Measurements from ENCODE around the gene FOXN3. TPM values are rescaled to one million over a fixed set of nuclear protein-coding genes. Genes with fewer than 3 reads are reported as not detected.

FOXN3 gene
- total RNA-seq, 2 donors from 2014 or later: 61.2 to 84.1 TPM

- H3K4me3 Mint-ChIP-seq: no peak overlapping the region
- H3K36me3 ChIP-seq (ENCODE audit: control insufficient read depth, insufficient read depth, low read length): no peaks in the 10 kb centered on the region
- TF ChIP-seq CTCF (conservative IDR thresholded peaks at IDR 0.05): peak; percentile 20
- H3K9ac ChIP-seq (ENCODE audit: extremely low read depth, low read length, poor library complexity, severe bottlenecking): no peak overlapping the region
- no peaks in the 10 kb centered on the region for H3K4me1 ChIP-seq (ENCODE audit: control insufficient read depth, insufficient read depth, low read length)
- no peaks in the 10 kb centered on the region for H3K27me3 ChIP-seq (ENCODE audit: control insufficient read depth, insufficient read depth, low read length, poor library complexity, severe bottlenecking)
- H3K36me3 Mint-ChIP-seq (ENCODE audit: low read depth): peaks cover 8% of the 10 kb centered on the region
- H3K27me3 Mint-ChIP-seq (ENCODE audit: insufficient read depth): no peaks in the 10 kb centered on the region
- H3K9me3 ChIP-seq (ENCODE audit: control insufficient read depth, low read length): no peaks in the 10 kb centered on the region
- H3K4me3 ChIP-seq (ENCODE audit: low read length): no peak overlapping the region
- H3K27ac Mint-ChIP-seq: no peak overlapping the region
- no peak overlapping the region for H3K27ac ChIP-seq (ENCODE audit: low read depth, low read length)
- H3K4me1 Mint-ChIP-seq: peaks cover 13% of the 10 kb centered on the region
- WGBS, 2 experiments (ENCODE audit: insufficient coverage in 1 of 2, insufficient read length in 1 of 2): 93 to 95% methylated on average over 2 to 8 of the region's 8 CpGs
- no peaks in the 10 kb centered on the region for H3K9me3 Mint-ChIP-seq
- DNase-seq: no peak
Observed at GRCh38 chr14:89241934-89242651, 174.9 kb downstream of the FOXN3 start.

GRCh38 chr14:89241257-89241656 lies 175.8 kb downstream of the FOXN3 start:
- Mint-ChIP-seq H3K27me3 (ENCODE audit: insufficient read depth) (no peaks in the 10 kb centered on the region), H3K4me1 (peaks cover 18% of the 10 kb centered on the region), H3K9me3 (peaks cover 3% of the 10 kb centered on the region), H3K4me3 (no peak overlapping the region), H3K27ac (no peak overlapping the region), H3K36me3 (ENCODE audit: low read depth) (peaks cover 9% of the 10 kb centered on the region)
- WGBS, 2 experiments (ENCODE audit: insufficient coverage in 1 of 2, insufficient read length in 1 of 2): 94 to 100% methylated on average over 2 to 4 of the region's 4 CpGs
- Histone ChIP-seq H3K9ac (ENCODE audit: extremely low read depth, low read length, poor library complexity, severe bottlenecking) (no peak overlapping the region), H3K4me1 (ENCODE audit: control insufficient read depth, insufficient read depth, low read length) (no peaks in the 10 kb centered on the region), H3K36me3 (ENCODE audit: control insufficient read depth, insufficient read depth, low read length) (no peaks in the 10 kb centered on the region), H3K4me3 (ENCODE audit: low read length) (no peak overlapping the region), H3K9me3 (ENCODE audit: control insufficient read depth, low read length) (no peaks in the 10 kb centered on the region), H3K27ac (ENCODE audit: low read depth, low read length) (no peak overlapping the region), H3K27me3 (ENCODE audit: control insufficient read depth, insufficient read depth, low read length, poor library complexity, severe bottlenecking) (no peaks in the 10 kb centered on the region)
- no peak for TF ChIP-seq CTCF (conservative IDR thresholded peaks at IDR 0.05)
- DNase-seq: no peak

GRCh38 chr14:89240414-89240813 lies 176.6 kb downstream of the FOXN3 start:
- H3K4me3 Mint-ChIP-seq: no peak overlapping the region
- Histone ChIP-seq H3K27me3 (ENCODE audit: control insufficient read depth, insufficient read depth, low read length, poor library complexity, severe bottlenecking) (no peaks in the 10 kb centered on the region), H3K27ac (ENCODE audit: low read depth, low read length) (no peak overlapping the region), H3K4me1 (ENCODE audit: control insufficient read depth, insufficient read depth, low read length) (no peaks in the 10 kb centered on the region), H3K4me3 (ENCODE audit: low read length) (no peak overlapping the region), H3K9me3 (ENCODE audit: control insufficient read depth, low read length) (peaks cover 5% of the 10 kb centered on the region), H3K36me3 (ENCODE audit: control insufficient read depth, insufficient read depth, low read length) (no peaks in the 10 kb centered on the region), H3K9ac (ENCODE audit: extremely low read depth, low read length, poor library complexity, severe bottlenecking) (no peak overlapping the region)
- peaks cover 13% of the 10 kb centered on the region for H3K36me3 Mint-ChIP-seq (ENCODE audit: low read depth)
- WGBS, 2 experiments (ENCODE audit: insufficient coverage in 1 of 2, insufficient read length in 1 of 2): 100% methylated on average over 2 of the region's 3 CpGs; no CpG with 5 or more reads in 1 of the 2 experiments
- H3K4me1 Mint-ChIP-seq: peaks cover 18% of the 10 kb centered on the region
- no peak overlapping the region for H3K27ac Mint-ChIP-seq
- no peak for TF ChIP-seq CTCF (conservative IDR thresholded peaks at IDR 0.05)
- peaks cover 8% of the 10 kb centered on the region for H3K9me3 Mint-ChIP-seq
- no peak for DNase-seq
- H3K27me3 Mint-ChIP-seq (ENCODE audit: insufficient read depth): no peaks in the 10 kb centered on the region
